COR-L47 (cell line): Measurements from ENCODE around the gene KRT36.

Experiments
- DNase-seq: peaks from one replicate; lab custom pipeline; 2025; lab: John Stamatoyannopoulos, UW

KRT36 gene

GRCh38 chr17:41476866-41477815 is 12.6 kb downstream of the KRT36 start:
- DNase-seq = no peak

DNA sequence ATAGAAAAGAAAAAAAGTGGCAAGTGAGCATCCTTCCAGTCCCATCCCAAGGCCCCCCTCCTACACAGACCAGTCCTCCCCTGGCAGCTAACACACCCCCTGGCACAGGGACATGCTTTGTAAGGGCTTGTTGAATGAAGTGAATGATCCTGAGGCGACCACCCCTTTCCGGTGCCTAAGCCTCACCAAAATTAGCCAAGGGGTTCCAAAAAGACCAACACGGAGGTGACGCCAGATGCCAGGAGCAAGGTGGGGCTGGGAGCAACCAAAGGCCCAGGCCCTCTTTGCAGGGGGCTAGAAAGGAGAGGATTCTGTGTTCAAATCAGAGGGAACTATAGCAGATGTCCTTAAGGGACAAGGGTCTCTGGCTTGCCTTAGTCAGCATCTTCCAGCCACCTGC is 14.3 kb downstream of the KRT36 start:
- no peak for DNase-seq

DNA sequence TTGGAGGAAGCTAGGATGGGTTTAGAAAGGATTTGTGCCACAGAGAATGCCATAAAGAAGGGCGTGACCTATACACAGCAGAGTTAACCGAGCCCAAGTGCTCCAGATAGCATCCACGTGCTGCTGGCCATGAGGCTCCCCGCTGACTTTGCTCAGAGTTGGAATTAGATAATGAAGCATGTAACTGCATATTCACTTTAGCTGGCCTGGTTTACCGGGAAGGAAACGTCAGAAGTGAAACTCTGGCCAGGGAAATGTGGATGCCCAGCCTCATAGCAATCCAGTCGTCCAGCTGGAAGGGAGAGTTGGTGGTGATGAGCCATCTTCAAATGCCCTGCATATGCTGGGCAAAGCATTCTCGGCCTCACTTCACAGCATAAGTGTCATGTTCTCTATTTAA is 14.8 kb downstream of the KRT36 start:
- no peak for DNase-seq

- no peak for DNase-seq
These were observed 21.4 kb downstream of the KRT36 start for GRCh38 chr17:41468346-41468745.

GRCh38 chr17:41467561-41467960 is 22.1 kb downstream of the KRT36 start:
- no peak for DNase-seq

GRCh38 chr17:41466988-41467387 is 22.7 kb downstream of the KRT36 start, which contains the start of gene KRT32:
KRT32 (minus strand) TSS chr17:41467386; CDS start chr17:41467325, 61 bp downstream.
- no peak for DNase-seq

DNA sequence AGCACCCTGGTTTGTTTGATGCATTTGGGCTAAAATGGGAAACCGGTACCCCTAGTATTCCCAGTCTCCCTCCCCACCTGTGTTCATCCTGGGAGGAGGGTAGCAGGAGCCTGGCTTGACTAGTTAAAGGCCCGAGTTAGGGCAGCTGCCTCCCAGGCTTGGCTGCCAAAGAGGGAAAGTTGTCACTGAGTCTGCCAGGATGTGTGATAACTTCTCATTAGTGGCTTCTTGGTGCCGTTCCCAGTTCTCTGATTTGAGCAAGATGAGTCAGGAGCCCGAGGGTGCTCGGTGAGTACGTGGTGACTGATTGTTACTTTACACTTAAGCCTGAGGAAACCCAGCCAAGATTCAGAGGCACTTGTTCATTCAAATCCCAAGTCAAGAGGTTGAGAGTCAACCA is 25.0 kb downstream of the KRT36 start:
- peak; percentile 33 for DNase-seq

GRCh38 chr17:41464173-41464572 is 25.5 kb downstream of the KRT36 start:
- DNase-seq = no peak

- no peak for DNase-seq
These were observed 26.0 kb downstream of the KRT36 start for GRCh38 chr17:41463746-41464145.

DNA sequence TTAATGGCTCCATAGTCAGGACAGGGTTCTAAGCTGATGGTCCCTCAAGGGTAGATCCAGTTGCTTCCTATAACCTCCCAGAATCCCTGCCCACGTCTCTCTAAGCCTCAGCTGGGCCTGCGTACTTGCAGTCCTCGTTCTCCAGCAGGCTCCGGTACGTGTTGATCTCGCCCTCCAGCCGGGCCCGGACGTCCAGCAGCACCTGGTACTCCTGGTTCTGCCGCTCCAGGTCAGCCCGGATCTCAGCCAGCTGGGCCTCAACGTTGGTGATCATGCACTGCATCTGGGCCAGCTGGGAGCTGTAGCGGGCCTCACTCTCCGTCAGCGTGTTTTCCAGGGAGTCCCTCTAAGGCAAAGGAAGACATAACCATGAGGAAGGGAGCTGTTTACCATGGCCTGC is 27.0 kb downstream of the KRT36 start:
- no peak for DNase-seq

DNA sequence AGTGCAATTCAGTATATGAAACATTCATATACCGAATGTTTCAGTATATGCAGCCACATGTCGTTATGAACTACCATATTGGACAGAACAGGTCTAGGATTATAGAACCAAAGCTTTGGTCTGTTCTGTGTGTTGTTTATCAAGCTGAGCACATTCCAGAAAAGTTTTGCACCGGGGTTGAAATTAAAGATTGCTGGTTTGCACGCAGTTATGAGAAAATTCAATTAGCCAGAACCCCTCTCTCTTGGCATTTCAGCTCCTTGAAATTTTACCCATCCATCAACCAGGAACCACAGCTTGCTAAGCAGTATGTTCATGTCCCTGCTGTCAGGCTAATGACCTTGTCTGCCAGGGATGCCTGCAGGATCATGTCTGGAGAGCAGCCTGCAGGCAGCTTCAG is 32.0 kb downstream of the KRT36 start:
- DNase-seq = no peak

GRCh38 chr17:41456204-41456603 is 33.5 kb downstream of the KRT36 start:
- DNase-seq = no peak

- DNase-seq = no peak
These were observed 34.5 kb downstream of the KRT36 start for GRCh38 chr17:41455236-41455635.

GRCh38 chr17:41453066-41453465 is 36.6 kb downstream of the KRT36 start:
- no peak for DNase-seq

- DNase-seq = no peak
These were observed 37.4 kb downstream of the KRT36 start for GRCh38 chr17:41452281-41452680.

- DNase-seq = no peak
These were observed 38.5 kb downstream of the KRT36 start for GRCh38 chr17:41451154-41451728.

DNA sequence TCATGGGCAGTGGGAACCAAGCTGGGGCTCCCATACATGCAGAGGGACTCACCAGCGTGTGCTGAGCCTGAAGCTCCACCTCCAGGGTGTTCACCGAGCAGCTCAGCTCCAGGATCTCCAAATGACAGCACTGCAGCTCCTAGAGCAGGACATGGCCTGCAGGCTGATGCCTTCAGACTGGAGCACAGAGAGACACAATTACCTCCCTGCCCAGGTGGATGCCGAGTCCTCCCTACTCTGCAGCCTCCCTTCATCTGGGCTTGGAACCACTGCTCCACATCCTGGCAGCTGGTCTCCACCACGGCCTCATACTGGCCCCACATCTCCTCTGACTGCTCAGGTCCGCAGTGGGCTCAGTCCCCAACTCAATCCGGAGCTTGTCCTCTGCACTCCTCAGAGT is 40.7 kb downstream of the KRT36 start:
- DNase-seq = no peak

DNA sequence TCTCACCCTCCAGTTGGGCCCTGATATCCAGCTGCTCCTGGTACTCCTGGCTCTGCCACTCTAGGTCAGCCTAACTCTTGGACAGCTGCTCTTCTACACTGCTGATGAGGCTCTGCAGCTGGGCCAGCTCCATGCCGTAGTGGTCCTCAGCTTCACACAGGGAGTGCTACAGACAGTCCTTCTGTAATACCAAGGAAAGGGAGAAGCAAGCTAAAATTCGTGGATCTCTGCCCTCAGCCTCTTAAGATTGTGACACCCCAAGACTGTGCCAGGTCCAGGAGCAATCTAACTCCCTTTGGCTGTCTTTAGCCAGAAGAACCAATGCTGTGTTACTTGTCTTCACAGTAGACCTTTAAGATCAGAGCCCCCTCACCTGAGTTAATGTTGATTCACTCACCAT is 41.2 kb downstream of the KRT36 start:
- DNase-seq = no peak

GRCh38 chr17:41446806-41447205 is 42.9 kb downstream of the KRT36 start:
- no peak for DNase-seq

DNA sequence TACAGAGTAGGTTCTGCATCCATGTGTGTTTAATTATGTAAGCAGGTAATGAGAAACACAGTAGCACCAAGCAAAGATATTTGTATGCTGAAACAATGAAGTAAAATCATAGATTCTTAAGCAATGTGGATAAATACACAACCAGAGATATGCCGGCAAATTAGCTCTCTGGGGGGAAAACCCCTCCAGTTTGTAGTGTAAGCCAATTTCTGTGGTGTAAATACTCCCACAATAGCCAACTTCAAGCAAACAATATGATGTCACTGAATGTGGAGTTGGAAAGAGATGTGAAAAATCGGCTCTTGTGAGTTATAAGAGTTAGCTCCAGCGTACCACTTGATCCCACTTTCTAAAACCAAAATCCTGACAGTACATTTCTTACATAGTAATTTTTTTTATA is 45.1 kb downstream of the KRT36 start:
- DNase-seq = no peak

DNA sequence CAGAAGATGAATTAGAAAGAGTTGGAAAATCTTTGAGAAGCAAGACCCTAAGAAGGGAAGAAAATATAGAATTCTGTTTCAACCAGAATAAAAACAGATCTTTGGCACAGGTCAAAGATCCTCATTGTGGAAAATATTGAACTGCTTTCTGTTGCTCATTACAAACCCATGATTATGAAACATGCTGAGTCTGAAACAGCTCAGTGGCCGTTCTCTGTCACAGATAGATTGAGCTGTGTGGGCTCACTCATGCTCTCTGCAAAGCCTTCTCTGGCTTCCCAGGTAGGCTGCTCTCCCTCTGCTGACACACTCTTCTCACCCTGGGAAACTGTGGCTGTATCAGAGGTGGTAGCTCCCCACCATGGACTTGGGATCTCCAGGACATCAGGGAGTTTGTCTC is 45.5 kb downstream of the KRT36 start:
- no peak for DNase-seq

GRCh38 chr17:41442739-41443138 is 47.0 kb downstream of the KRT36 start:
- no peak for DNase-seq

- no peak for DNase-seq
These were observed 49.1 kb downstream of the KRT36 start, which contains the start of gene KRT38 for GRCh38 chr17:41440531-41441033. KRT38 (minus strand) TSS chr17:41440983; CDS start chr17:41440921, 62 bp downstream.
